Hepatocyte (in vitro differentiated cells): ENCODE data around the gene ERBB2. TPM values are rescaled to one million over a fixed set of nuclear protein-coding genes. Genes with fewer than 3 reads are reported as not detected.
A peak's percentile ranks its signal among the peaks of the same experiment; 100 is the strongest.

ENCODE experiments used
- DNase-seq: peaks from one replicate; pipeline ENCODE4 v3.0.0-alpha.2; 2016; ENCODE audit warnings: low spot score
- H2AFZ ChIP-seq: fragments of 200-600 bp; sonication (generic); 2 replicates; pipeline ENCODE4 v1.6.0; 2016; ENCODE audit warnings: antibody characterized with exemption, mild to moderate bottlenecking
- H3K27ac ChIP-seq: fragments of 200-600 bp; sonication (generic); 2 replicates; pipeline ENCODE4 v1.5.1; 2016; ENCODE audit warnings: mild to moderate bottlenecking
- H3K27me3 ChIP-seq: fragments of 200-600 bp; sonication (generic); 2 replicates; pipeline ENCODE4 v1.6.1; 2016
- H3K36me3 ChIP-seq: fragments of 200-600 bp; sonication (generic); replicated peaks from 2 replicates; pipeline ENCODE4 v1.5.1; 2016; ENCODE audit warnings: low read depth; ENCODE audit not compliant: insufficient read depth
- H3K4me1 ChIP-seq: fragments of 200-600 bp; sonication (generic); 2 replicates; pipeline ENCODE4 v1.5.1; 2016; ENCODE audit warnings: mild to moderate bottlenecking, moderate library complexity; ENCODE audit not compliant: insufficient read depth
- H3K4me2 ChIP-seq: fragments of 200-600 bp; sonication (generic); 2 replicates; pipeline ENCODE4 v1.6.0; 2016
- H3K4me3 ChIP-seq: fragments of 200-600 bp; sonication (generic); 2 replicates; pipeline ENCODE4 v1.5.1; 2016; ENCODE audit warnings: mild to moderate bottlenecking
- H3K79me2 ChIP-seq: fragments of 200-600 bp; sonication (generic); 2 replicates; pipeline ENCODE4 v1.6.0; 2017; ENCODE audit warnings: mild to moderate bottlenecking
- H3K9me2 ChIP-seq: fragments of 200-600 bp; sonication (generic); replicated peaks from 2 replicates; pipeline ENCODE4 v1.6.0; 2017; ENCODE audit warnings: mild to moderate bottlenecking; ENCODE audit not compliant: insufficient read depth
- H3K9me3 ChIP-seq: fragments of 200-600 bp; sonication (generic); 2 replicates; pipeline ENCODE4 v1.5.1; 2016; ENCODE audit warnings: low read depth, mild to moderate bottlenecking
- H4K20me1 ChIP-seq: fragments of 200-600 bp; sonication (generic); 2 replicates; pipeline ENCODE4 v1.6.0; 2016; ENCODE audit warnings: mild to moderate bottlenecking; ENCODE audit not compliant: insufficient read depth, poor library complexity, severe bottlenecking
- EZH2 ChIP-seq: fragments of 200-600 bp; sonication (generic); IDR thresholded peaks from 2 replicates; pipeline ENCODE4 v1.6.1; 2016; ENCODE audit warnings: antibody characterized with exemption, mild to moderate bottlenecking, borderline replicate concordance
- EZH2phosphoT487 ChIP-seq: fragments of 200-600 bp; sonication (generic); IDR thresholded peaks from one replicate; pipeline ENCODE4 v1.6.1; 2018; ENCODE audit warnings: antibody characterized with exemption, mild to moderate bottlenecking, low read depth, moderate library complexity; ENCODE audit not compliant: unreplicated experiment, severe bottlenecking
- WGBS: methylation state at CpG from one replicate; pipeline ENCODE4 v1.1.6; 2016; ENCODE audit warnings: low lambda C conversion rate; ENCODE audit errors: missing lambda C conversion rate; 5-methylcytosine and 5-hydroxymethylcytosine counted together
- polyA plus RNA-seq: library from polyadenylated mRNA; unstranded; fragments of >200 nt; fragmentation: Nextera tagmentation; extraction: Ambion mirVana; gene quantifications from 2 replicates; pipeline ENCODE4 v1.2.1, GENCODE V29; 2016
- total RNA-seq: library from RNA; depleted of rRNA; stranded (reverse); fragments of >200 nt; gene quantifications from 2 replicates; pipeline ENCODE4 v1.2.3, GENCODE V29; 2014
- TF ChIP-seq, protein P1 (sequence below): fragments of 200-600 bp; sonication (generic); IDR thresholded peaks from 2 replicates; pipeline ENCODE4 v1.5.1; 2016; ENCODE audit warnings: antibody characterized with exemption, mild to moderate bottlenecking; ENCODE audit not compliant: poor library complexity

Gene ERBB2
- total and polyA plus RNA-seq, 2 experiments from 2014 or later, result 76.4 to 93.1 TPM

DNA sequence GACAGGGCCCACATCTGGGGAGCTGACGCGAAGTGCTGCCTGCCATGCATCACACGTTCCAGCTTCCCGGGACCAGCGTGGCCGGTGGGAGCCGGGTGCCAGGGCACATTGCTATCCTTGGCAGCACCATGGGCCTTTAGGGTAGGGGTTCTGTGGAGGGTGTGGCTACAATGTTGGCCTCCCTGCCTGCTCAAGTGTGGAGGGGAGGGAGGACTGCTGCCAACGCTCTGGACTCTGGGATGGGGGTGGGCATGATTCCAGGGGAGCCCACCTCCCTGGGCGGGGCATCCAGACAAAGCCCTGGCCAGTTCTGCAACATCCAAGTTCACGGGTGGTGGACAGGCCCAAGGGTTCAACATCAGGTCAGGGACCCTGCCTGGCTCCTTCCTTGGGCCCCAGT is 51.8 kb downstream of the ERBB2 start:
- no peak overlapping the region for H3K27ac ChIP-seq
- no peak overlapping the region for H2AFZ ChIP-seq
- no peak for DNase-seq
- H4K20me1 ChIP-seq, result no peaks in the 10 kb centered on the region
- H3K9me3 ChIP-seq, result no peaks in the 10 kb centered on the region
- H3K4me3 ChIP-seq, result no peak overlapping the region
- TF ChIP-seq EZH2, result no peak
- TF ChIP-seq, protein P1, sequence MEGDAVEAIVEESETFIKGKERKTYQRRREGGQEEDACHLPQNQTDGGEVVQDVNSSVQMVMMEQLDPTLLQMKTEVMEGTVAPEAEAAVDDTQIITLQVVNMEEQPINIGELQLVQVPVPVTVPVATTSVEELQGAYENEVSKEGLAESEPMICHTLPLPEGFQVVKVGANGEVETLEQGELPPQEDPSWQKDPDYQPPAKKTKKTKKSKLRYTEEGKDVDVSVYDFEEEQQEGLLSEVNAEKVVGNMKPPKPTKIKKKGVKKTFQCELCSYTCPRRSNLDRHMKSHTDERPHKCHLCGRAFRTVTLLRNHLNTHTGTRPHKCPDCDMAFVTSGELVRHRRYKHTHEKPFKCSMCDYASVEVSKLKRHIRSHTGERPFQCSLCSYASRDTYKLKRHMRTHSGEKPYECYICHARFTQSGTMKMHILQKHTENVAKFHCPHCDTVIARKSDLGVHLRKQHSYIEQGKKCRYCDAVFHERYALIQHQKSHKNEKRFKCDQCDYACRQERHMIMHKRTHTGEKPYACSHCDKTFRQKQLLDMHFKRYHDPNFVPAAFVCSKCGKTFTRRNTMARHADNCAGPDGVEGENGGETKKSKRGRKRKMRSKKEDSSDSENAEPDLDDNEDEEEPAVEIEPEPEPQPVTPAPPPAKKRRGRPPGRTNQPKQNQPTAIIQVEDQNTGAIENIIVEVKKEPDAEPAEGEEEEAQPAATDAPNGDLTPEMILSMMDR, result no peak
- no peak for TF ChIP-seq EZH2phosphoT487
- no peaks in the 10 kb centered on the region for H3K79me2 ChIP-seq
- no peaks in the 10 kb centered on the region for H3K36me3 ChIP-seq
- H3K9me2 ChIP-seq, result no peaks in the 10 kb centered on the region
- peaks cover 6% of the 10 kb centered on the region for H3K4me1 ChIP-seq
- 83% methylated on average over 8 of the region's 10 CpGs for WGBS
- H3K27me3 ChIP-seq, result no peaks in the 10 kb centered on the region
- no peak overlapping the region for H3K4me2 ChIP-seq

DNA sequence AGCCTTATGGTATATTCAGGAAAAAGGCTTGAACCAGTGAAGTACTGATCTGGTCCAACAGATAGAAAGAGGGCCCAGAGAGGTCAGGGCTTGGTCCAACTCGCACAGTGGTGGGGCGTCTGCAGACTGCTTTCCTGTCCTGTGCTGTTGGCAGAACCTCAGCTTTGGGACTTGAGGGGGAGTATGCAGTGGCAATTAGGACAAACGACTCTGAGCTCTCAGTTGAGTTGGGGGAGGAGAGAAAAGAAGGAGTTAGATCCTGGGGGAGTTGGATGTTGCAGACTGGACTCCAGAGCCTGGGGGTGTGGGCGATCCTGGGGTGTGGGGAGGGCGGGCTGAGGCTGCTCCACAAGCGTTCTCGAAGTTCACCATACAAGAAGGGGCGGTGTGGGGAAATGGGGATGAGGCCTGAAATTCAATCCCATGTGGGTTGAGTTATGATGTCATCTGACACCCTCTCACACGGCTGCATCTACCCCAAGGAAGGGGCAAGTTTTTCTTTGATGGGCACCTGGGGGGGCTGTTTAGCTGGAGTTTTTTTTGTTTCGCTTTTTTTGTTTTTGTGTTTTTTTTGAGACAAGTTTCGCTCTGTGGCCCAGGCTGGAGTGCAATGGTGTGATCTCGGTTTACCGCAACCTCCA is 52.5 kb downstream of the ERBB2 start:
- Histone ChIP-seq H3K27me3 (no peaks in the 10 kb centered on the region), H3K9me3 (no peaks in the 10 kb centered on the region), H3K4me2 (no peak overlapping the region), H3K4me1 (peaks cover 6% of the 10 kb centered on the region), H2AFZ (no peak overlapping the region), H3K9me2 (no peaks in the 10 kb centered on the region), H3K27ac (no peak overlapping the region), H3K4me3 (no peak overlapping the region), H3K79me2 (no peaks in the 10 kb centered on the region), H3K36me3 (no peaks in the 10 kb centered on the region), H4K20me1 (no peaks in the 10 kb centered on the region)
- TF ChIP-seq EZH2 (no peak), EZH2phosphoT487 (no peak)
- TF ChIP-seq, protein P1, result no peak
- DNase-seq, result no peak
- 80% methylated on average over 11 of the region's 13 CpGs for WGBS

- H3K4me1 ChIP-seq, result peaks cover 6% of the 10 kb centered on the region
- H3K27ac ChIP-seq, result peak overlapping the region; percentile 96
- no peaks in the 10 kb centered on the region for H3K27me3 ChIP-seq
- no peaks in the 10 kb centered on the region for H3K9me2 ChIP-seq
- H3K9me3 ChIP-seq, result no peaks in the 10 kb centered on the region
- peak overlapping the region; percentile 95 for H2AFZ ChIP-seq
- H3K79me2 ChIP-seq, result no peaks in the 10 kb centered on the region
- H3K4me2 ChIP-seq, result peak overlapping the region; percentile 90
- H3K4me3 ChIP-seq, result peak overlapping the region; percentile 32
- no peaks in the 10 kb centered on the region for H4K20me1 ChIP-seq
- TF ChIP-seq, protein P1, result no peak
- TF ChIP-seq EZH2 (no peak), EZH2phosphoT487 (no peak)
- peak; percentile 79 for DNase-seq
- no peaks in the 10 kb centered on the region for H3K36me3 ChIP-seq
- WGBS, result 15% methylated on average over 47 of the region's 55 CpGs
These were observed 53.8 kb downstream of the ERBB2 start for GRCh38 chr17:39753514-39754160.
